K562 (cell line): Measurements from ENCODE around the gene RFC5. TPM values are rescaled to one million over a fixed set of nuclear protein-coding genes. Genes with fewer than 3 reads are reported as not detected.

ENCODE experiments used
- ATAC-seq: fragments of 200-7000 bp; cut with Tn5 transposase; 3 replicates; pipeline ENCODE4 v1.9.1; 2020; ENCODE audit warnings: moderate library complexity
- BruUV-seq: library from RNA; stranded (reverse); fragments of 400-500 nt; replicated peaks from 2 replicates; lab custom pipeline; 2021; lab: Mats Ljungman, UMichigan
- CTCF ChIA-PET: fragments of 300-600 bp; formaldehyde crosslinking; extraction: SDS; loops from one replicate; lab custom pipeline; 2021; ENCODE audit warnings: low intra/inter-chr PET ratio; lab: Yijun Ruan, JAX
- POLR2A ChIA-PET: fragments of 300-600, 350-650 bp; sonication (Branson Sonifier 250); formaldehyde crosslinking; extraction: SDS; loops from one replicate; lab custom pipeline; 2021; ENCODE audit warnings: antibody characterized with exemption, inconsistent platforms; lab: Yijun Ruan, JAX
- DNase-seq, 4 experiments: peaks; one replicate each; pipeline versions ENCODE4 v3.0.0 to v3.0.0-alpha.2; 2011 to 2018; ENCODE audit warnings: low spot score in 3 of 4, mixed read lengths in 3 of 4; ENCODE audit errors: extremely low read depth in 1 of 4
- FAIRE-seq: peaks from 2 replicates; lab custom pipeline; 2011; peaks lifted over from hg19 to GRCh38; lab: Jason Lieb, UNC
- H2AFZ ChIP-seq: 2 replicates; pipeline ENCODE4 v1.6.0; 2011; ENCODE audit warnings: low read depth, low read length, control low read depth, inconsistent platforms
- H3K27ac ChIP-seq: fragments of 200-600 bp; 3 replicates; pipeline ENCODE4 v1.8.0; 2011; ENCODE audit warnings: low read depth, mild to moderate bottlenecking, control low read depth, inconsistent platforms, low read length, moderate library complexity, mixed read lengths; ENCODE audit errors: extremely low read depth
- H3K27me3 ChIP-seq, 2 experiments: fragments of 300-600 bp in 1 of 2; 2 replicates in 1 of 2; 3 replicates in 1 of 2; pipeline versions ENCODE4 v1.6.0 to v1.8.0; 2011; ENCODE audit warnings: inconsistent platforms in 2 of 2, low read length in 2 of 2, mild to moderate bottlenecking in 1 of 2, mixed read lengths in 1 of 2, moderate library complexity in 1 of 2; ENCODE audit not compliant: control insufficient read depth in 2 of 2, insufficient read depth in 2 of 2
- H3K36me3 ChIP-seq: fragments of 300-600 bp; 3 replicates; pipeline ENCODE4 v1.8.0; 2011; ENCODE audit warnings: mild to moderate bottlenecking, low read length, inconsistent platforms; ENCODE audit not compliant: control insufficient read depth, insufficient read depth
- H3K4me1 ChIP-seq, 2 experiments: fragments of 200-600 bp in 1 of 2; replicated peaks in 1 of 2; 2 replicates in 1 of 2; 3 replicates in 1 of 2; pipeline versions ENCODE4 v1.5.1 to v1.8.0; 2011; ENCODE audit warnings: inconsistent platforms in 2 of 2, low read length in 2 of 2, mild to moderate bottlenecking in 1 of 2, mixed read lengths in 1 of 2, moderate library complexity in 1 of 2; ENCODE audit not compliant: control insufficient read depth in 2 of 2, insufficient read depth in 2 of 2
- H3K4me2 ChIP-seq: 2 replicates; pipeline ENCODE4 v1.6.1; 2011; ENCODE audit warnings: low read length, control low read depth, inconsistent platforms, mixed read lengths; ENCODE audit not compliant: insufficient read depth
- H3K4me3 ChIP-seq: fragments of 200-600 bp; sonication (generic), shearing (Covaris generic); 2 replicates; pipeline ENCODE4 v1.5.1; 2016; ENCODE audit warnings: control low read depth, inconsistent platforms
- H3K79me2 ChIP-seq: fragments of 200-600 bp; 3 replicates; pipeline ENCODE4 v1.8.0; 2011; ENCODE audit warnings: low read length, inconsistent platforms; ENCODE audit not compliant: control insufficient read depth, insufficient read depth
- H3K9ac ChIP-seq, 2 experiments: 2 replicates each; pipeline versions ENCODE4 v1.6.0 to v1.6.1; 2011; ENCODE audit warnings: low read depth in 2 of 2, low read length in 2 of 2, control low read depth in 1 of 2, inconsistent platforms in 1 of 2, mild to moderate bottlenecking in 1 of 2, mixed read lengths in 1 of 2; ENCODE audit not compliant: insufficient read depth in 1 of 2
- H3K9me1 ChIP-seq: one replicate; pipeline ENCODE4 v1.6.0; 2011; ENCODE audit warnings: inconsistent platforms, mild to moderate bottlenecking, low read length, moderate library complexity; ENCODE audit not compliant: control insufficient read depth, insufficient read depth
- H3K9me3 ChIP-seq: replicated peaks from 2 replicates; pipeline ENCODE4 v1.5.1; 2011; ENCODE audit warnings: low read depth, low read length, inconsistent platforms; ENCODE audit not compliant: control insufficient read depth, insufficient read depth
- H4K20me1 ChIP-seq: replicated peaks from 2 replicates; pipeline ENCODE4 v1.6.1; 2011; ENCODE audit warnings: low read length, inconsistent platforms, mixed read lengths; ENCODE audit not compliant: control insufficient read depth, insufficient read depth
- CBX3 ChIP-seq, 2 experiments: IDR thresholded peaks; 1 replicate in 1 of 2; 2 replicates in 1 of 2; pipeline ENCODE4 v1.6.1; 2012; ENCODE audit warnings: inconsistent platforms in 2 of 2, low read length in 2 of 2, borderline replicate concordance in 1 of 2, control low read depth in 1 of 2
- GATAD2A ChIP-seq: fragments of 450-650 bp; IDR thresholded peaks from 2 replicates; pipeline ENCODE4 v1.6.1; 2017
- RBM14 ChIP-seq: fragments of 200-400 bp; formaldehyde crosslinking; IDR thresholded peaks from 2 replicates; pipeline ENCODE4 v1.6.1; 2018; ENCODE audit warnings: low read depth, mild to moderate bottlenecking, low read length, moderate library complexity, borderline replicate concordance; ENCODE audit not compliant: insufficient read depth
- SPI1 ChIP-seq: IDR thresholded peaks from 2 replicates; pipeline ENCODE4 v1.6.1; 2011; ENCODE audit warnings: low read depth, low read length, control low read depth, borderline replicate concordance
- ZNF561 ChIP-seq: fragments of 450-650 bp; formaldehyde crosslinking; conservative IDR thresholded peaks from 2 replicates; pipeline ENCODE4 v1.4.0; 2020; ENCODE audit warnings: mild to moderate bottlenecking, moderate library complexity
- WGBS: fragments of 100-300 bp; shearing (Covaris generic); methylation state at CpG from one replicate; pipeline ENCODE4 v1.1.6; 2016; ENCODE audit warnings: low coverage, mixed read lengths; ENCODE audit not compliant: insufficient coverage; ENCODE audit errors: missing lambda C conversion rate; 5-methylcytosine and 5-hydroxymethylcytosine counted together
- in situ Hi-C: fragments of 300-500 bp; cut with MboI; formaldehyde crosslinking; loops from 4 replicates; pipeline ENCODE4 v1.15.0; 2018; ENCODE audit warnings: inconsistent platforms, mixed read lengths
- intact Hi-C: fragments of 100-400 bp; cut with micrococcal nuclease; formaldehyde crosslinking; loops from 2 replicates; pipeline ENCODE4 v1.14.2; 2022
- polyA plus RNA-seq, 8 experiments: library from polyadenylated mRNA; depleted of rRNA in 4 of 8; stranded (reverse) in 5 of 8; unstranded in 3 of 8; fragments of >200 nt; fragmentation: Nextera tagmentation in 2 of 8; fragmentation: Illumina TruSeq in 1 of 8; extraction: Ambion mirVana in 2 of 8; extraction: Trizol in 1 of 8; gene quantifications; 2 replicates each; pipeline versions ENCODE4 v1.2.1 to v1.2.3, GENCODE V29; 2011 to 2014; ENCODE audit warnings: inconsistent platforms in 1 of 8, missing spikeins in 1 of 8
- total RNA-seq, 7 experiments: library from RNA; depleted of rRNA in 6 of 7; stranded (reverse); fragments of >200 nt in 6 of 7; fragmentation: Illumina TruSeq in 2 of 7; extraction: Trizol in 2 of 7; gene quantifications; 2 replicates each; pipeline versions ENCODE4 v1.2.1 to v1.2.3, GENCODE V29; 2011 to 2021; ENCODE audit warnings: low replicate concordance in 1 of 7
- TF ChIP-seq, protein P1 (sequence below), 2 experiments: fragments of 450-650 bp in 1 of 2; sonication (generic) in 1 of 2; formaldehyde crosslinking; conservative IDR thresholded peaks; 2 replicates each; pipeline versions ENCODE4 v1.4.0 to v1.8.1; 2020 to 2022; ENCODE audit warnings: mild to moderate bottlenecking in 1 of 2, missing genetic modification reagents in 1 of 2
- TF ChIP-seq, protein P2 (sequence below), 3 experiments: IDR thresholded peaks in 2 of 3; conservative IDR thresholded peaks in 1 of 3; 2 replicates each; pipeline ENCODE4 v1.5.1; 2011 to 2012; ENCODE audit warnings: low read length in 3 of 3, mild to moderate bottlenecking in 3 of 3, control low read depth in 2 of 3, improper control_type of control experiment in 1 of 3, inconsistent platforms in 1 of 3, low read depth in 1 of 3, mixed read lengths in 1 of 3, moderate library complexity in 1 of 3; ENCODE audit not compliant: insufficient read depth in 2 of 3
- TF ChIP-seq, protein P3 (sequence below): sonication (generic); formaldehyde crosslinking; IDR thresholded peaks from 2 replicates; pipeline ENCODE4 v1.8.0; 2022; ENCODE audit warnings: mild to moderate bottlenecking, missing genetic modification reagents

The RFC5 gene
- total and polyA plus RNA-seq, 9 of the 15 experiments (the other 6 are each of a cell fraction or from before 2014, with no cell fraction given) = 61.8 to 189 (median 92.9) TPM

GRCh38 chr12:118064608-118065007 is 48.1 kb downstream of the RFC5 start:
- Histone ChIP-seq H3K79me2 (peaks cover 24% of the 10 kb centered on the region), H3K4me2 (no peak overlapping the region), H3K4me3 (no peak overlapping the region), H3K9ac (no peak overlapping the region)
- intact Hi-C loops = loop anchor here (5.0 kb wide), 1 partner anchor 38 kb away; the partner anchor contains the start of gene VSIG10
- ATAC-seq = peak; percentile 60
- no TSS peak for BruUV-seq
- peak in 2 of 4 experiments; percentile 35 to 41 for DNase-seq
- TF ChIP-seq, protein P1, sequence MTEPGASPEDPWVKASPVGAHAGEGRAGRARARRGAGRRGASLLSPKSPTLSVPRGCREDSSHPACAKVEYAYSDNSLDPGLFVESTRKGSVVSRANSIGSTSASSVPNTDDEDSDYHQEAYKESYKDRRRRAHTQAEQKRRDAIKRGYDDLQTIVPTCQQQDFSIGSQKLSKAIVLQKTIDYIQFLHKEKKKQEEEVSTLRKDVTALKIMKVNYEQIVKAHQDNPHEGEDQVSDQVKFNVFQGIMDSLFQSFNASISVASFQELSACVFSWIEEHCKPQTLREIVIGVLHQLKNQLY (CRISPR knock-in tag; conservative IDR thresholded peaks at IDR 0.05) = no peak
- TF ChIP-seq, protein P2, sequence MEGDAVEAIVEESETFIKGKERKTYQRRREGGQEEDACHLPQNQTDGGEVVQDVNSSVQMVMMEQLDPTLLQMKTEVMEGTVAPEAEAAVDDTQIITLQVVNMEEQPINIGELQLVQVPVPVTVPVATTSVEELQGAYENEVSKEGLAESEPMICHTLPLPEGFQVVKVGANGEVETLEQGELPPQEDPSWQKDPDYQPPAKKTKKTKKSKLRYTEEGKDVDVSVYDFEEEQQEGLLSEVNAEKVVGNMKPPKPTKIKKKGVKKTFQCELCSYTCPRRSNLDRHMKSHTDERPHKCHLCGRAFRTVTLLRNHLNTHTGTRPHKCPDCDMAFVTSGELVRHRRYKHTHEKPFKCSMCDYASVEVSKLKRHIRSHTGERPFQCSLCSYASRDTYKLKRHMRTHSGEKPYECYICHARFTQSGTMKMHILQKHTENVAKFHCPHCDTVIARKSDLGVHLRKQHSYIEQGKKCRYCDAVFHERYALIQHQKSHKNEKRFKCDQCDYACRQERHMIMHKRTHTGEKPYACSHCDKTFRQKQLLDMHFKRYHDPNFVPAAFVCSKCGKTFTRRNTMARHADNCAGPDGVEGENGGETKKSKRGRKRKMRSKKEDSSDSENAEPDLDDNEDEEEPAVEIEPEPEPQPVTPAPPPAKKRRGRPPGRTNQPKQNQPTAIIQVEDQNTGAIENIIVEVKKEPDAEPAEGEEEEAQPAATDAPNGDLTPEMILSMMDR (IDR thresholded peaks at IDR 0.05 in 2 of 3, conservative IDR thresholded peaks at IDR 0.05 in 1 of 3; ENCODE audit: insufficient read depth in 2 of 3, low read depth in 1 of 3, low read length in 3 of 3) = peak; percentile 25 to 44 (median 37); a peak in 4 of 6 replicates
- TF ChIP-seq GATAD2A (no peak), CBX3 (IDR thresholded peaks at IDR 0.05; ENCODE audit: borderline replicate concordance in 1 of 2, low read length in 2 of 2) (0 out of 3 replicates have a peak, but pooled peaks of 1 of the 2 experiments have one; percentile 16), ZNF561 (no peak), RBM14 (no peak), SPI1 (peak; percentile 41; the same call in 1 of the 2 replicates)
- TF ChIP-seq, protein P3, sequence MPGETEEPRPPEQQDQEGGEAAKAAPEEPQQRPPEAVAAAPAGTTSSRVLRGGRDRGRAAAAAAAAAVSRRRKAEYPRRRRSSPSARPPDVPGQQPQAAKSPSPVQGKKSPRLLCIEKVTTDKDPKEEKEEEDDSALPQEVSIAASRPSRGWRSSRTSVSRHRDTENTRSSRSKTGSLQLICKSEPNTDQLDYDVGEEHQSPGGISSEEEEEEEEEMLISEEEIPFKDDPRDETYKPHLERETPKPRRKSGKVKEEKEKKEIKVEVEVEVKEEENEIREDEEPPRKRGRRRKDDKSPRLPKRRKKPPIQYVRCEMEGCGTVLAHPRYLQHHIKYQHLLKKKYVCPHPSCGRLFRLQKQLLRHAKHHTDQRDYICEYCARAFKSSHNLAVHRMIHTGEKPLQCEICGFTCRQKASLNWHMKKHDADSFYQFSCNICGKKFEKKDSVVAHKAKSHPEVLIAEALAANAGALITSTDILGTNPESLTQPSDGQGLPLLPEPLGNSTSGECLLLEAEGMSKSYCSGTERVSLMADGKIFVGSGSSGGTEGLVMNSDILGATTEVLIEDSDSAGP (CRISPR knock-in tag) = 0 out of 2 replicates have a peak, but pooled peaks have one; percentile 56
- TF ChIP-seq, all 486 proteins: peak for 4
- in situ Hi-C loops = no loop called here
- no peaks in the 10 kb centered on the region for H3K9me1 ChIP-seq
- H3K27me3 ChIP-seq = peaks cover 5 to 18% of the 10 kb centered on the region in 2 experiments; a peak in 4 of 5 replicates
- no peak overlapping the region for H2AFZ ChIP-seq
- H3K9me3 ChIP-seq = no peaks in the 10 kb centered on the region
- peak; percentile 70 for FAIRE-seq
- H3K36me3 ChIP-seq = no peaks in the 10 kb centered on the region
- ChIA-PET POLR2A (interaction anchor here (0.6 to 2.5 kb wide), 5 partner anchors 11 to 71 kb away, joined by 3 to 7 read pairs (median 4); partner anchors contain the start of gene PEBP1), CTCF (interaction anchor here (0.6 kb wide), 1 partner anchor 35 kb away, joined by 3 read pairs; no protein-coding TSS in a partner anchor)
- no peak overlapping the region for H3K27ac ChIP-seq
- H4K20me1 ChIP-seq = peaks cover 5% of the 10 kb centered on the region; the same call in 1 of the 2 replicates
- 0% methylated on average over 2 of the region's 2 CpGs for WGBS
- H3K4me1 ChIP-seq = peaks cover 15 to 33% of the 10 kb centered on the region in 2 experiments
